Activated naive CD4-positive, alpha-beta T cell treated with Interleukin-2 at 50 U/mL for 16 hours (primary cell): Measurements from ENCODE around the gene YWHAB.
"Not testable (repeated sequence)": the region's sequence is repeated elsewhere in the genome, so short reads cannot be mapped to it uniquely, and the experiment has no call there.

Experiments
- DNase-seq: peaks from one replicate; pipeline ENCODE4 v3.0.0-alpha.2; 2020

Gene YWHAB

GRCh38 chr20:44869471-44869870, 16.0 kb upstream of the YWHAB start:
- no peak for DNase-seq

- DNase-seq = not testable (repeated sequence)
These were observed 3.1 kb upstream of the YWHAB start for GRCh38 chr20:44882360-44882759.

DNA sequence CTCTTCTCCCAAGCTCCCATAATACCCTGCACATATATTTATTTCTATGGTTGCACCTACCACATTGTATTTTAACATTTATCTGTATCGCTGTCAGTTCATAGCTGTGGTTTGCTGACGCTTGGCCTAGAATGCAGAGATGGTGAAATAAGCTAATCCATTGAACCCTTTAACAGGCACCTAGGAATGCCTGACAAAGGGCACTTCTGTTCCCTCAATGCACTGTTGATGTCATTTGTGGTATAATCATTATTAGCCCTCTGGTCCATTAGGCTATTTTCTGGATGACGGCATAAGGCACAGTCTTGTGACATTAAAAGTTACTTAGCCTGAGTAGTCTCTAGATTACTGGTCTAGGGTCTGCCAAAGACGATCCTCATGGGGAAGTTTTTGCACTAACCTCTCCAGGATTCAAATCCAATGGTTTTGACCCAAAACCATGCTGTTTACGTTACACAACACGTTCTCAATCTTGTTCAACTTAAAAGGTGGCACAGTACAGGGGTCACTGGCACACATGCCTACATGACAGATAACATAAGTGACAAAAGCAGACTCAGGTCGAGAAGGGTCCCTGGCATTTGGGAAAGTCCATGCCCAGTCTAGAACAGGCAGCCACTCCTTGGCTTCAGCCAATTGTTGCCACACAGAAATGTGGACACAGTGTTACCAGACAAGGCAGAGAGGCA, 2.1 kb upstream of the YWHAB start:
- no peak for DNase-seq

DNA sequence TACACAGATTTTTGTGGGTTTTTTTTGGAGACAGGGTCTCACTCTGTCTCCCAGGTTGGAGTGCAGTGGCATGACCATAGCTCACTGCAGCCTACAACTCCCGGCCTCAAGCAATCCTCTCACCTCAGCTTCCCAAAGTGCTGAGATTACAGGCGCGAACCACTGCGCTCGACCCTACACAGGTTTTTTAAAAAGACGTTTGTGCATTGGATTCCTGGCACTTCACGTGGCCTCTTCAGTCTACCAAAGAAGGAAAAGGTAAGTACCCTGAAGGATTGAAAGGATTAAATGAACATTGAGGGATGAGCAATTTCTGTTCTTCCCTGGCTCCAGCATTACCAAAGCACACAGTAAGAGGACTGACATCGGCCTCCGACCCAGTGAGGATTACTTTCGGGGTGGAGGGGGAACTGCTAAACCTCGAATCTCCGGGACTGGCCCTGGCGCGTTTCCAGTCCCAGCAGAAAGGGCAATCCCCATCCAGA, 556 bp upstream of the YWHAB start:
- no peak for DNase-seq

DNA sequence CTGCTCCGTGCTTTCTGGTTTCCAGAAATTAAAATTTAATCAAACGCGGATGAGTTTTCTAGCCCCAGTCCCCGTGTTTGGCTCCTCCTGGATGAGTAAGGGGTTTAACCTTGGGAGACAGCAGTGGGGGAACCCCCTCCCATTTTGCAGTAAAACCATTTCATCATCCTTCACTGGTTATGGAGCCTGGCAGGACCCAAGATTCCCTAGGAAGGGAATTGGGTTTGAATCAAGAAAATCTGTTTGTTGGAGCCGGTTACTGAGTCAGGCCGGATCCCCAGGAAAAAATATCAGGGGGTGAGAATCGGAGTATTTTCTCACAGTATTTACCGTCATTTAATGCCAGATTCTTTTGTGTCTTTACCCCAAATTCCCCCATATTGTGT, 754 bp downstream of the YWHAB start:
- no peak for DNase-seq

- DNase-seq = no peak
These were observed 1.3 kb downstream of the YWHAB start for GRCh38 chr20:44886828-44887227.

DNA sequence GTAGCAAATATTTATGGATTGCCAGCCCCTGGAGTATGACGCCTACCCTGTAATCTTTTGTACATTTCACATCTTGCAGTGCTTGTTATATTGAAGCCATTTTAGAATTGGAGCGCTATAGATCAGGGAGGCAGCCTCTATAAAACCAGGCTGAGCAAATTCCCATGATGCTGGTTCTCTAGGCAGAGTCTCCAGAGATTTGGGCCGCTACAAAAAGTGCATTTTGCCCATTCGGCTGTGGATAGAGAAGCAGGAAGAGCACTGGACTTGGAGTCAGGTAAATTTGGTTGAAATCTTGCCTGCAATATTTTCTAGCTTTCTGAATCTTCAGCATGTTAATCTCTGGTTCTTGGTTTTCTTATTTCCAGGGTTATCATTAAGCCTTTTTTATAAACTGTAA, 2.0 kb downstream of the YWHAB start:
- no peak for DNase-seq

- no peak for DNase-seq
These were observed 3.0 kb downstream of the YWHAB start for GRCh38 chr20:44888226-44889103.

GRCh38 chr20:44891826-44892225, 6.3 kb downstream of the YWHAB start:
- DNase-seq = no peak

DNA sequence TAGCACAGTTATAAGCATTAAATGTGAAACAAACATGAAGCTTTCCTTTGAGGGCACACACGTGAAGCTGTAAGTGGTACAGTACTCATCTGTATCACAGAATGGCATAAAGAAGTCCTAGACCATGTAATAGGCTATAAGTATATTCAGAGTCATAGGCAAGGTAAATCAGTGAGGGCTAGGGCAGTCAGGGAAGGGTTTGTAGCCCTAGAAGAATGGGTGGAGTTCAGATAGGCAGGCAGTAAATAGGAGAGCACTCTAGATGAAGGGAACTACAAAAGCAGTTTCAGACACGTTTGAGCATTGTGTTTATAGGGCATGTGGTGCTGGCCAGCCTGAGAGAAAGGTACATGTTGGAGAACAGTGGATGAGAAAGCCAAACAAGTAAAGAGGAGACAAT, 9.5 kb downstream of the YWHAB start:
- no peak for DNase-seq

DNA sequence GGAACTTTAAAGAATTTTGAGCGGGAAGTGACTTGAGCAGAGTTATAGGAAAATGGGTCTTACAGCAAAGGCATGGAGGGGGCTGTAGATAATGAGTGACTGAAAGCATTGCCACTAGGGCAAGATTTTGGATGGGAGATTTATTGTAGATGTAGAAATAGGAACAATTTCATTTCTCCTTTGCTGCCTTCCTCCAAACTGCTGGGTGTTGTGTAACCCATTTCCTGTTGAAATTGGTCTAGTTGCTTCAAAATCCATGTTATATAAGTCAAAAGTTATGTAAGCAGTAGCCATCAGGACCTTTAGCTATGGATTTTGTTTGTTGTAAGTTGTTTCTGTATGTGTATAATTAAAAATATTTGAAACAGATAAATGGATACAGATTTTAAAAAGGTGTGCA, 11.1 kb downstream of the YWHAB start:
- no peak for DNase-seq

DNA sequence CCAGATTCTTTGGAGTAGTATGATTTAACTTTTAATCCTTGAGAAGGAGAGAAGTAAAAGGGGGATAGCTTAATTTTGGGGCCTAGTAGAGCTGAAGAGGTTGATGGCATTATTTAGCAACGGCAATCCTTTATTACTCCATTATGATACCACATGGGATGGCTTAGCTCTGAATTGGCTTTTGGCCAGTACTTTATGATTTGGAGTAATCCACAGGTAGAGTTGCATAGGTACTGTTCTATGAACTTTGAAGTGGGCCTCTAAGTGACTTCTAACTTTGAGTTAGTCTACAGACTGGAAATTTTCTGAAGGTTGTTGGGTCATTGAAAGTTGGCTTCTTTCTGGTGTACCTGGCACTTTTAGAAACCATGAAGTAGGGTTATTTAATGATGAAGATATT, 11.6 kb downstream of the YWHAB start:
- no peak for DNase-seq

DNA sequence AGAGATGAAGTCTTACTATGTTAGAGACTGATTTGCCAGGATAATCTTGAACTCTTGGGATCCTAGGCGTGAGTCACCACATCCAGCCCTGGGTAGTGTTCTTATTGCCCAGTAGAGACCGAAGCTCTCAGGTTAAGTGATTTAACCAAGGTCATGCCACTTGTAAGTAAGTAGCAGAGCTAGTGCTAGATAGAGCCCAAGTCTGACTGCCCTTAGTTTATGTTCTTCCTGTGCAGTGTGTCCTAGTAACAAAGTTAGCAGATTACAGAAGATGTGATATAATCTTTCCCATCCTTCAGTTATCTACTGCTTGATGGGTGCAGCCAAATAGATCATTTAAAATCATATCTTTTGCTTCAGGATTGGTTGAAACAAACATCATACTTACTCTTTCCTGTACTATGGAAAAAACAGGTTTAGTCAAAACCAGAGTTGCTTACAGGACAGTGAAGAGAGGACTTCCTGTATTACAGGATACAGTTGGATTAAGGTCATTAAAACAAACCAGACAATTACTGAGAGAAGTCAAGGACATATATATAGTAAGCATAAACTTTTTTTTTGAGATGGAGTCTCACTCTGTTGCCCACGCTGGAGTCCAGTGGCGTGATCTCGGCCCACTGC, 14.8 kb downstream of the YWHAB start:
- no peak for DNase-seq

GRCh38 chr20:44901974-44902373, 16.5 kb downstream of the YWHAB start:
- no peak for DNase-seq

DNA sequence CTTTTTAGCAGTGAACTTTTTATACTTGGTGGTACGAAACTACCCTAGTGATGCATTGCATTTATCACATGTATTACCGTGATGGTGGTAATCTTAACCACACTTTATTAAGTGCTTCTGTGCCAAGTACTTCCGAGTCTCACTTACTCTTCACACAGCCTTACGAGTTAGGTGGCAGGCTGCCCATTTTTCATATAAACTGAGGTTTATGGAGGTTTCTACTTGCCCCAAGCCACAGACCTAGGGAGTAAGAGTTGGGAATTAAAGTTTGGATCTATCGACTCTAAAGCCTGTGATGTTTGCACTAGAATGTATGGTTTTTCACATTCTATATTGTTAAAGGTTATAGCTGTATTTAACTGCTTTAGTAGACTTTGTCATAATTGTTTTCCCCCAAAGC, 18.9 kb downstream of the YWHAB start:
- no peak for DNase-seq

GRCh38 chr20:44908987-44909871, 23.7 kb downstream of the YWHAB start:
- DNase-seq = no peak

- DNase-seq = peak; percentile 77
These were observed 24.6 kb downstream of the YWHAB start, which contains the start of gene PABPC1L for GRCh38 chr20:44909872-44910689. TSS of gene PABPC1L (plus strand) at chr20:44910060. CDS start at chr20:44910144, 84 bp downstream.

GRCh38 chr20:44910690-44911262, 25.3 kb downstream of the YWHAB start:
- DNase-seq = no peak

DNA sequence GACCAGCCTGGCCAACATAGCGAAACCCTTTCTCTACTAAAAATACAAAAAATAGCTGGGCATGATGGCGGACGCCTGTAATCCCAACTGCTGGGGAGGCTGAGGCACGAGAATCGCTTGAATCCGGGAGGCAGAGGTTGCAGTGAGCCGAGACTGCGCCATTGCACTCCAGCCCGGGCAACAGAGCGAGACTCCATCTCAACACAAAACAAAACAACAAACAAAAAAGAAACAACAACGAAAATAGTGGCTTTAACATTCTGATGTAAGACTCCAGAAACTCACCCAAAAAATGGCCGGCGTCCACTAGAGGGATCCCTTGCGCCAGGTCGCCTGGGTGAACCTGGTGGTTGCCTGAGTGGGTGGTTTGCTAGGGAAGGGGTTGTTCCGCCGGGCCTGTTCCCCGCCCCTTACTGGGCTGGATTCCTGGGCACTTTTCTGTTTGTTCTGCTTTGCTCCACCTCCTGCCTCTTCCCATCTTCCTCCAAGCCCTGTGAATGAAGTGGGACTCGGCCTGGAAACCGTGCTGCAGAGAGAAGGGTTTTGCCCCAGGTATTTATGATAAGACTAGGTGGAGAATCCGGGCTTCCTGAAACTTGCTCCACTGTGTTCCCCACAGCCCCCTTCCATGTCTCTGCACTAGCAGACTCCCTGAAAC, 25.9 kb downstream of the YWHAB start:
- peak; percentile 43 for DNase-seq

- no peak for DNase-seq
These were observed 26.7 kb downstream of the YWHAB start for GRCh38 chr20:44912189-44912588.

DNA sequence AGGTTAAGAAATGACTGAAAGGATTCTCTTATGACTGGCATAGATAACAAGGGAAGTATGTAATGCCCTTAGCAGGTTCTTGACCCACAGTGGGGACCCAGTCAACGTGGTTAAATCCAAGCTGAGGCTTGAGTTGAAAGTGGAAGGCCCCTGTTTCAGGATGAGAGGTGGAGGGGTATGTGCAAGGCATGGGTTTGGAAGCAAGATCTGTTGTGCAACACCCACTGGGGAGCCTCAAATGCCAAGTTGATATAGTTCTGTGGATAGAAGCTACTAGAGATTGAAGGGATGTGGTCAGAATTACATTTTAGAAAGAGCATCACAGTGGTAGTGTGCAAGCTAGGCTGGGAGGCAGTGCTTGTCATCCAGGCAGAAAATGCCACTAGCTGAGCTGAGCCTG, 29.4 kb downstream of the YWHAB start:
- DNase-seq = no peak
